IMR-90 (cell line): Measurements from ENCODE around the gene MGME1. TPM values are rescaled to one million over a fixed set of nuclear protein-coding genes. Genes with fewer than 3 reads are reported as not detected.

Experiments
- ATAC-seq: fragments of 200-7000 bp; cut with Tn5 transposase; 2 replicates; pipeline ENCODE4 v1.9.1; 2020; ENCODE audit warnings: low read depth, mild to moderate bottlenecking, moderate library complexity
- BruUV-seq: library from RNA; stranded (reverse); fragments of 400-500 nt; replicated peaks from 2 replicates; lab custom pipeline; 2021; lab: Mats Ljungman, UMichigan
- CTCF ChIA-PET: fragments of 300-600 bp; formaldehyde crosslinking; extraction: SDS; loops from one replicate; lab custom pipeline; 2021; ENCODE audit warnings: antibody characterized with exemption; lab: Yijun Ruan, JAX
- POLR2A ChIA-PET: fragments of 300-600 bp; sonication (Branson Sonifier 250); formaldehyde crosslinking; loops from one replicate; lab custom pipeline; 2022; ENCODE audit warnings: antibody characterized with exemption; ENCODE audit not compliant: unreplicated experiment; lab: Charles Lee
- DNase-seq: peaks from one replicate; pipeline ENCODE4 v3.0.0; 2013
- H2AFZ ChIP-seq: replicated peaks from 2 replicates; pipeline ENCODE3; 2013; ENCODE audit warnings: low read length, mild to moderate bottlenecking; ENCODE audit not compliant: poor library complexity
- H2AK5ac ChIP-seq: 2 replicates; pipeline ENCODE4 v1.6.1; 2013; ENCODE audit warnings: low read depth, low read length, inconsistent platforms
- H2AK9ac ChIP-seq: replicated peaks from 2 replicates; pipeline ENCODE3; 2013; ENCODE audit warnings: mild to moderate bottlenecking, low read depth, low read length, moderate library complexity; ENCODE audit not compliant: poor library complexity
- H2BK120ac ChIP-seq: 2 replicates; pipeline ENCODE4 v1.6.1; 2013; ENCODE audit warnings: low read depth, low read length, inconsistent platforms
- H2BK15ac ChIP-seq: 3 replicates; pipeline ENCODE4 v1.6.1; 2013; ENCODE audit warnings: low read depth, low read length, inconsistent platforms
- H2BK20ac ChIP-seq: 2 replicates; pipeline ENCODE4 v1.6.1; 2013; ENCODE audit warnings: low read depth, mild to moderate bottlenecking, inconsistent platforms, low read length, moderate library complexity
- H2BK5ac ChIP-seq: 2 replicates; pipeline ENCODE4 v1.6.1; 2013; ENCODE audit warnings: mild to moderate bottlenecking, low read depth, low read length, inconsistent platforms; ENCODE audit not compliant: poor library complexity, severe bottlenecking
- H3K14ac ChIP-seq: replicated peaks from 2 replicates; pipeline ENCODE4 v1.6.1; 2013; ENCODE audit warnings: low read depth, low read length, inconsistent platforms
- H3K18ac ChIP-seq: 2 replicates; pipeline ENCODE4 v1.6.1; 2013; ENCODE audit warnings: low read depth, low read length, control low read depth
- H3K23ac ChIP-seq: 2 replicates; pipeline ENCODE4 v1.6.1; 2013; ENCODE audit warnings: low read depth, low read length, inconsistent platforms
- H3K27ac ChIP-seq: 2 replicates; pipeline ENCODE4 v1.5.1; 2013; ENCODE audit warnings: mild to moderate bottlenecking, control low read depth, low read length; ENCODE audit not compliant: insufficient read depth
- H3K27me3 ChIP-seq: 2 replicates; pipeline ENCODE4 v1.6.1; 2013; ENCODE audit warnings: low read length; ENCODE audit not compliant: control insufficient read depth, insufficient read depth
- H3K36me3 ChIP-seq: 2 replicates; pipeline ENCODE4 v1.6.1; 2013; ENCODE audit warnings: low read length, mixed read lengths; ENCODE audit not compliant: control insufficient read depth, insufficient read depth
- H3K4ac ChIP-seq: 2 replicates; pipeline ENCODE4 v1.6.1; 2013; ENCODE audit warnings: low read depth, low read length, inconsistent platforms
- H3K4me1 ChIP-seq: 2 replicates; pipeline ENCODE4 v1.6.1; 2013; ENCODE audit warnings: low read length, mixed read lengths; ENCODE audit not compliant: control insufficient read depth, insufficient read depth
- H3K4me2 ChIP-seq: 2 replicates; pipeline ENCODE4 v1.6.1; 2013; ENCODE audit warnings: low read depth, mild to moderate bottlenecking, control low read depth, low read length, moderate library complexity
- H3K4me3 ChIP-seq: 2 replicates; pipeline ENCODE4 v1.5.1; 2013; ENCODE audit warnings: low read depth, mild to moderate bottlenecking, control low read depth, low read length, moderate library complexity; ENCODE audit not compliant: insufficient read depth
- H3K56ac ChIP-seq: 2 replicates; pipeline ENCODE4 v1.6.1; 2013; ENCODE audit warnings: low read length, inconsistent platforms; ENCODE audit not compliant: insufficient read depth; ENCODE audit errors: extremely low read depth
- H3K79me1 ChIP-seq, 2 experiments: 2 replicates each; pipeline ENCODE4 v1.6.1; 2013; ENCODE audit warnings: low read length in 2 of 2, inconsistent platforms in 1 of 2, low read depth in 1 of 2
- H3K9ac ChIP-seq: 2 replicates; pipeline ENCODE4 v1.6.1; 2013; ENCODE audit warnings: low read depth, low read length, control low read depth
- H3K9me1 ChIP-seq: 2 replicates; pipeline ENCODE4 v1.6.1; 2013; ENCODE audit warnings: low read length, inconsistent platforms; ENCODE audit not compliant: insufficient read depth
- H3K9me3 ChIP-seq: 2 replicates; pipeline ENCODE4 v1.6.1; 2013; ENCODE audit warnings: low read length; ENCODE audit not compliant: control insufficient read depth, insufficient read depth
- H4K20me1 ChIP-seq: 2 replicates; pipeline ENCODE4 v1.6.1; 2013; ENCODE audit warnings: low read length, inconsistent platforms; ENCODE audit not compliant: insufficient read depth
- H4K5ac ChIP-seq: 2 replicates; pipeline ENCODE4 v1.6.1; 2013; ENCODE audit warnings: mild to moderate bottlenecking, low read depth, low read length, control low read depth
- H4K8ac ChIP-seq, 2 experiments: 2 replicates each; pipeline ENCODE4 v1.6.1; 2013; ENCODE audit warnings: low read depth in 2 of 2, low read length in 2 of 2, control low read depth in 1 of 2, inconsistent platforms in 1 of 2
- H4K91ac ChIP-seq: 2 replicates; pipeline ENCODE4 v1.6.1; 2013; ENCODE audit warnings: low read depth, low read length, inconsistent platforms; ENCODE audit not compliant: insufficient read depth
- BHLHE40 ChIP-seq: fragments of 150-350 bp; IDR thresholded peaks from 2 replicates; pipeline ENCODE4 v1.6.1; 2016; ENCODE audit warnings: mild to moderate bottlenecking, low read depth, low read length
- CEBPB ChIP-seq: IDR thresholded peaks from 2 replicates; pipeline ENCODE4 v1.6.1; 2012; ENCODE audit warnings: low read depth, low read length, improper control_type of control experiment
- CHD1 ChIP-seq: IDR thresholded peaks from 2 replicates; pipeline ENCODE4 v1.6.1; 2012; ENCODE audit warnings: low read depth, low read length, improper control_type of control experiment
- MAZ ChIP-seq: IDR thresholded peaks from 2 replicates; pipeline ENCODE4 v1.6.1; 2012; ENCODE audit warnings: low read depth, mild to moderate bottlenecking, low read length, improper control_type of control experiment, moderate library complexity, borderline replicate concordance
- MXI1 ChIP-seq: IDR thresholded peaks from 2 replicates; pipeline ENCODE4 v1.6.1; 2012; ENCODE audit warnings: low read depth, mild to moderate bottlenecking, low read length, moderate library complexity, borderline replicate concordance
- NFE2L2 ChIP-seq: fragments of 150-350 bp; IDR thresholded peaks from 2 replicates; pipeline ENCODE4 v1.6.1; 2016; ENCODE audit warnings: low read depth, mild to moderate bottlenecking, low read length
- POLR2A ChIP-seq: IDR thresholded peaks from 2 replicates; pipeline ENCODE4 v1.6.1; 2012; ENCODE audit warnings: mild to moderate bottlenecking, low read depth, low read length
- RAD21 ChIP-seq: IDR thresholded peaks from 2 replicates; pipeline ENCODE4 v1.6.1; 2012; ENCODE audit warnings: low read length, improper control_type of control experiment
- RFX5 ChIP-seq: IDR thresholded peaks from 2 replicates; pipeline ENCODE4 v1.8.0; 2012; ENCODE audit warnings: low read depth, mild to moderate bottlenecking, low read length, moderate library complexity
- WGBS, 2 experiments: methylation state at CpG; one replicate each; pipeline versions ENCODE4 v1.1.5 to v1.1.7; 2013; ENCODE audit warnings: missing lambda C conversion rate in 2 of 2; ENCODE audit not compliant: insufficient read length in 1 of 2; ENCODE audit errors: extremely low coverage in 2 of 2; 5-methylcytosine and 5-hydroxymethylcytosine counted together
- dilution Hi-C: fragments of 300-500 bp; cut with HindIII; formaldehyde crosslinking; loops from one replicate; pipeline ENCODE4 v1.14.3; 2018; ENCODE audit warnings: low sequenced_read_pairs; ENCODE audit not compliant: unreplicated experiment
- in situ Hi-C: fragments of 300-500 bp; cut with MboI; formaldehyde crosslinking; loops from 3 replicates; pipeline ENCODE4 v1.14.3; 2019; ENCODE audit warnings: low sequenced_read_pairs, inconsistent platforms, mixed read lengths
- intact Hi-C: fragments of 100-400 bp; cut with micrococcal nuclease; formaldehyde crosslinking; loops from 2 replicates; pipeline ENCODE4 v1.10.0; 2022
- polyA plus RNA-seq, 3 experiments: library from polyadenylated mRNA; depleted of rRNA; stranded (reverse); fragments of >200 nt; gene quantifications; 2 replicates each; pipeline ENCODE4 v1.2.3, GENCODE V29; 2012; ENCODE audit warnings: low replicate concordance in 1 of 3
- total RNA-seq: library from RNA; depleted of rRNA; stranded (reverse); fragments of >200 nt; gene quantifications from 2 replicates; pipeline ENCODE4 v1.2.3, GENCODE V29; 2012
- TF ChIP-seq, protein P1 (sequence below): conservative IDR thresholded peaks from 2 replicates; pipeline ENCODE4 v1.5.1; 2012; ENCODE audit warnings: mild to moderate bottlenecking, low read depth, low read length, improper control_type of control experiment
- TF ChIP-seq, protein P2 (sequence below): fragments of 150-350 bp; IDR thresholded peaks from 2 replicates; pipeline ENCODE4 v1.6.1; 2016; ENCODE audit warnings: low read depth, mild to moderate bottlenecking, low read length, moderate library complexity, borderline replicate concordance

The MGME1 gene
- total and polyA plus RNA-seq, 2 of the 4 experiments (the other 2 are of a cell fraction), result 7.2 to 9.3 TPM

DNA sequence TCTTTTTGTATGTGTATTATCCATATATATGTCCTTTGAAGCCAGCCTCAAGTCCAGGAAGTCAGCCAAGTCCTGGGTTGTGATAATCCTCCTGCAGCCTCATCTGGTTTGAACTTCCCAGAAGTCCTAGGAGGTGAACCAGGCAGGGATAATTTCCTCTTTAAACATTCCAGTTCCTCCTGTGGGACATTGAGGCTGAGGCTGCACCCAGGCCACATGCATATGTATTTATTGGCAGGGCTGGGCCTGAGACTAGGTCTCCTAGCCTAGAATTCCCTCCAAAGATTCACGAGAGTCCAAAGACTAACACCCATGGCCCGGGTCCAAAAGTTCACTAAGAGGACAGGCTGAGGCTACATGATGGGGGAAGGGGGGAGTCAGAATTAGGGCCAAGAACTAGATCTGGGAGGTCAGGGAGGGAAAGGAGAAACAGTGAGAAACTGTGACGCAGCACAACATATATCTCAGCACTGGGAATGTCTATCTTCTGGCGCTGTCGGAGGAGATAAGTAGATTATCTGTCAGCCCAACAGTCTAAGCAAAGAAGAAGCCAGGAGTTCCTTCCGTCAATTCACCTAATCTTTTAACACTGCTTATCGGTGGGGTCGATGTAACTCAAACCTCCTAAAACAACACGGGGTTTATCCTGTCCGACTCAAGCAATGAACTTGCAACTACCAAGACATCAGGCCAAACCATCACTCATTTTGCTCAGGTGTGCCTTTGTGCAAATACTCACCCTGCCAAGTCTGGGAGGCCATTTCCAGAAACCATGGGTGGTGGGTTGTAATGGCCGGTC, 43.5 kb upstream of the MGME1 start:
- Histone ChIP-seq H2BK120ac (no peak overlapping the region), H3K9me3 (no peaks in the 10 kb centered on the region), H3K4me3 (no peak overlapping the region), H4K91ac (no peak overlapping the region), H4K8ac (peak overlapping the region in 1 of 2 experiments; percentile 9; a peak in 1 of 4 replicates), H3K4me1 (peaks cover 4% of the 10 kb centered on the region; the same call in 1 of the 2 replicates), H3K27me3 (peaks cover 11% of the 10 kb centered on the region), H4K5ac (no peak overlapping the region), H3K4me2 (no peak overlapping the region; the same call in 1 of the 2 replicates), H2BK15ac (no peak overlapping the region), H3K56ac (no peak overlapping the region), H3K27ac (no peak overlapping the region), H2AK9ac (no peak overlapping the region), H2BK5ac (no peak overlapping the region), H2AK5ac (no peak overlapping the region; the same call in 1 of the 2 replicates), H3K4ac (no peak overlapping the region), H2BK20ac (no peak overlapping the region; the same call in 1 of the 2 replicates), H3K14ac (no peak overlapping the region), H3K18ac (no peak overlapping the region), H2AFZ (no peak overlapping the region), H3K9me1 (no peaks in the 10 kb centered on the region), H3K36me3 (no peaks in the 10 kb centered on the region), H3K9ac (no peak overlapping the region), H3K79me1 (no peaks in the 10 kb centered on the region), H3K23ac (no peak overlapping the region), H4K20me1 (no peaks in the 10 kb centered on the region)
- 21% methylated on average over 2 of the region's 11 CpGs; no CpG with 5 or more reads in 1 of the 2 experiments for WGBS, 2 experiments
- in situ Hi-C loops, result loop anchor here (10.0 kb wide), 1 partner anchor 411 kb away; no protein-coding TSS in a partner anchor
- intact Hi-C loops, result no loop called here
- ChIA-PET CTCF (interaction anchor here (0.5 kb wide), 1 partner anchor 32 kb away, joined by 3 read pairs; no protein-coding TSS in a partner anchor), POLR2A (no interaction called here)
- no TSS peak for BruUV-seq
- dilution Hi-C loops, result no loop called here
- peak; percentile 28 for DNase-seq
- TF ChIP-seq, protein P1, sequence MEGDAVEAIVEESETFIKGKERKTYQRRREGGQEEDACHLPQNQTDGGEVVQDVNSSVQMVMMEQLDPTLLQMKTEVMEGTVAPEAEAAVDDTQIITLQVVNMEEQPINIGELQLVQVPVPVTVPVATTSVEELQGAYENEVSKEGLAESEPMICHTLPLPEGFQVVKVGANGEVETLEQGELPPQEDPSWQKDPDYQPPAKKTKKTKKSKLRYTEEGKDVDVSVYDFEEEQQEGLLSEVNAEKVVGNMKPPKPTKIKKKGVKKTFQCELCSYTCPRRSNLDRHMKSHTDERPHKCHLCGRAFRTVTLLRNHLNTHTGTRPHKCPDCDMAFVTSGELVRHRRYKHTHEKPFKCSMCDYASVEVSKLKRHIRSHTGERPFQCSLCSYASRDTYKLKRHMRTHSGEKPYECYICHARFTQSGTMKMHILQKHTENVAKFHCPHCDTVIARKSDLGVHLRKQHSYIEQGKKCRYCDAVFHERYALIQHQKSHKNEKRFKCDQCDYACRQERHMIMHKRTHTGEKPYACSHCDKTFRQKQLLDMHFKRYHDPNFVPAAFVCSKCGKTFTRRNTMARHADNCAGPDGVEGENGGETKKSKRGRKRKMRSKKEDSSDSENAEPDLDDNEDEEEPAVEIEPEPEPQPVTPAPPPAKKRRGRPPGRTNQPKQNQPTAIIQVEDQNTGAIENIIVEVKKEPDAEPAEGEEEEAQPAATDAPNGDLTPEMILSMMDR, result no peak
- no peak for TF ChIP-seq CEBPB
- no peak for TF ChIP-seq NFE2L2
- TF ChIP-seq MXI1, result no peak
- no peak for TF ChIP-seq BHLHE40
- TF ChIP-seq MAZ, result no peak
- TF ChIP-seq CHD1, result no peak
- TF ChIP-seq RAD21, result no peak
- no peak for TF ChIP-seq POLR2A
- TF ChIP-seq, protein P2, sequence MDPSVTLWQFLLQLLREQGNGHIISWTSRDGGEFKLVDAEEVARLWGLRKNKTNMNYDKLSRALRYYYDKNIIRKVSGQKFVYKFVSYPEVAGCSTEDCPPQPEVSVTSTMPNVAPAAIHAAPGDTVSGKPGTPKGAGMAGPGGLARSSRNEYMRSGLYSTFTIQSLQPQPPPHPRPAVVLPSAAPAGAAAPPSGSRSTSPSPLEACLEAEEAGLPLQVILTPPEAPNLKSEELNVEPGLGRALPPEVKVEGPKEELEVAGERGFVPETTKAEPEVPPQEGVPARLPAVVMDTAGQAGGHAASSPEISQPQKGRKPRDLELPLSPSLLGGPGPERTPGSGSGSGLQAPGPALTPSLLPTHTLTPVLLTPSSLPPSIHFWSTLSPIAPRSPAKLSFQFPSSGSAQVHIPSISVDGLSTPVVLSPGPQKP, result no peak
- no peak for TF ChIP-seq RFX5
- ATAC-seq, result no peak; the same call in 1 of the 2 replicates
